Measurements from ENCODE around the gene COL5A1.
"Not testable (repeated sequence)": the region's sequence is repeated elsewhere in the genome, so short reads cannot be mapped to it uniquely, and the experiment has no call there.

Gene COL5A1

GRCh38 chr9:134838651-134839454, 197.2 kb downstream of the COL5A1 start:
- DNase-seq = no peak

GRCh38 chr9:134839455-134840125, 198.0 kb downstream of the COL5A1 start:
- no peak for DNase-seq

GRCh38 chr9:134840511-134840910, 198.9 kb downstream of the COL5A1 start:
- no peak for DNase-seq

- DNase-seq = no peak
Observed at GRCh38 chr9:134841180-134841904, 199.7 kb downstream of the COL5A1 start.

- no peak for DNase-seq
Observed at GRCh38 chr9:134842321-134842720, 200.7 kb downstream of the COL5A1 start.

- DNase-seq = no peak
Observed at GRCh38 chr9:134843740-134844139, 202.1 kb downstream of the COL5A1 start.

- no peak for DNase-seq
Observed at GRCh38 chr9:134844821-134845220, 203.2 kb downstream of the COL5A1 start.

GRCh38 chr9:134846187-134846586, 204.6 kb downstream of the COL5A1 start:
- no peak for DNase-seq

GRCh38 chr9:134846699-134847098, 205.1 kb downstream of the COL5A1 start:
- DNase-seq = no peak

- no peak for DNase-seq
Observed at GRCh38 chr9:134847138-134847537, 205.5 kb downstream of the COL5A1 start.

GRCh38 chr9:134847752-134848432, 206.3 kb downstream of the COL5A1 start:
- DNase-seq = no peak

- DNase-seq = no peak
Observed at GRCh38 chr9:134848504-134848903, 206.9 kb downstream of the COL5A1 start.

GRCh38 chr9:134850611-134851010, 209.0 kb downstream of the COL5A1 start:
- no peak for DNase-seq

GRCh38 chr9:134851020-134851419, 209.4 kb downstream of the COL5A1 start:
- no peak for DNase-seq

- DNase-seq = no peak
Observed at GRCh38 chr9:134852906-134853654, 211.5 kb downstream of the COL5A1 start.

- no peak for DNase-seq
Observed at GRCh38 chr9:134853893-134854292, 212.3 kb downstream of the COL5A1 start.

- DNase-seq = no peak
Observed at GRCh38 chr9:134854541-134854981, 213.0 kb downstream of the COL5A1 start.

GRCh38 chr9:134855231-134855899, 213.8 kb downstream of the COL5A1 start:
- DNase-seq = no peak

- no peak for DNase-seq
Observed at GRCh38 chr9:134855900-134856377, 214.3 kb downstream of the COL5A1 start.

- DNase-seq = not testable (repeated sequence)
Observed at GRCh38 chr9:134857451-134857850, 215.8 kb downstream of the COL5A1 start.
